HG02588 (cell line): ENCODE results near the gene ZNF74.
"Not testable (repeated sequence)": the region's sequence is repeated elsewhere in the genome, so short reads cannot be mapped to it uniquely, and the experiment has no call there.

Experiments
- ATAC-seq: cut with Tn5 transposase; IDR thresholded peaks from one replicate; pipeline ENCODE4 v1.9.1; 2021; ENCODE audit warnings: mild to moderate bottlenecking, moderate library complexity; ENCODE audit not compliant: unreplicated experiment

Gene ZNF74

GRCh38 chr22:20441631-20442484 is 47.9 kb downstream of the ZNF74 start:
- ATAC-seq = no peak

GRCh38 chr22:20442485-20443284 is 48.7 kb downstream of the ZNF74 start:
- ATAC-seq = no peak

- ATAC-seq = no peak
These were observed 50.4 kb downstream of the ZNF74 start for GRCh38 chr22:20444325-20444724.

- no peak for ATAC-seq
These were observed 52.5 kb downstream of the ZNF74 start for GRCh38 chr22:20446383-20446970.

GRCh38 chr22:20448630-20449029 is 54.7 kb downstream of the ZNF74 start:
- ATAC-seq = no peak

- no peak for ATAC-seq
These were observed 56.0 kb downstream of the ZNF74 start for GRCh38 chr22:20449819-20450550.

- ATAC-seq = no peak
These were observed 56.6 kb downstream of the ZNF74 start for GRCh38 chr22:20450551-20450906.

GRCh38 chr22:20451129-20451778 is 57.3 kb downstream of the ZNF74 start:
- not testable (repeated sequence) for ATAC-seq

- no peak for ATAC-seq
These were observed 58.0 kb downstream of the ZNF74 start for GRCh38 chr22:20451920-20452319.

- no peak for ATAC-seq
These were observed 59.3 kb downstream of the ZNF74 start for GRCh38 chr22:20453222-20453621.

GRCh38 chr22:20455709-20456063 is 61.7 kb downstream of the ZNF74 start:
- ATAC-seq = no peak

GRCh38 chr22:20456064-20456721 is 62.2 kb downstream of the ZNF74 start:
- no peak for ATAC-seq

GRCh38 chr22:20456722-20457076 is 62.7 kb downstream of the ZNF74 start:
- no peak for ATAC-seq

- no peak for ATAC-seq
These were observed 63.7 kb downstream of the ZNF74 start for GRCh38 chr22:20457506-20458240.
